ENCODE measurements around the gene NAALADL2.

- TF ChIP-seq, protein P1, sequence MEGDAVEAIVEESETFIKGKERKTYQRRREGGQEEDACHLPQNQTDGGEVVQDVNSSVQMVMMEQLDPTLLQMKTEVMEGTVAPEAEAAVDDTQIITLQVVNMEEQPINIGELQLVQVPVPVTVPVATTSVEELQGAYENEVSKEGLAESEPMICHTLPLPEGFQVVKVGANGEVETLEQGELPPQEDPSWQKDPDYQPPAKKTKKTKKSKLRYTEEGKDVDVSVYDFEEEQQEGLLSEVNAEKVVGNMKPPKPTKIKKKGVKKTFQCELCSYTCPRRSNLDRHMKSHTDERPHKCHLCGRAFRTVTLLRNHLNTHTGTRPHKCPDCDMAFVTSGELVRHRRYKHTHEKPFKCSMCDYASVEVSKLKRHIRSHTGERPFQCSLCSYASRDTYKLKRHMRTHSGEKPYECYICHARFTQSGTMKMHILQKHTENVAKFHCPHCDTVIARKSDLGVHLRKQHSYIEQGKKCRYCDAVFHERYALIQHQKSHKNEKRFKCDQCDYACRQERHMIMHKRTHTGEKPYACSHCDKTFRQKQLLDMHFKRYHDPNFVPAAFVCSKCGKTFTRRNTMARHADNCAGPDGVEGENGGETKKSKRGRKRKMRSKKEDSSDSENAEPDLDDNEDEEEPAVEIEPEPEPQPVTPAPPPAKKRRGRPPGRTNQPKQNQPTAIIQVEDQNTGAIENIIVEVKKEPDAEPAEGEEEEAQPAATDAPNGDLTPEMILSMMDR (IDR thresholded peaks at IDR 0.05), result no peak
- TF ChIP-seq POLR2AphosphoS5 (IDR thresholded peaks at IDR 0.05; ENCODE audit: low read depth, low read length) (no peak), SIN3A (IDR thresholded peaks at IDR 0.05; ENCODE audit: borderline replicate concordance, insufficient read depth, low read depth, low read length) (no peak)
Measured at GRCh38 chr3:175224051-175224450, 364.9 kb downstream of the NAALADL2 start.
